Ascending aorta (tissue), 2 donors: ENCODE results near the gene SLC35F3. TPM values are rescaled to one million over a fixed set of nuclear protein-coding genes. Genes with fewer than 3 reads are reported as not detected.

Source experiments
- DNase-seq, 2 donors: peaks; one replicate each; pipeline ENCODE4 v3.0.0-alpha.2; 2019; ENCODE audit warnings: low spot score in 2 of 2
- H3K27ac ChIP-seq, 2 donors: fragments of 200-600 bp; sonication (generic); one replicate each; pipeline ENCODE4 v1.5.1; 2016 to 2017; ENCODE audit warnings: mild to moderate bottlenecking in 1 of 2
- H3K27me3 ChIP-seq: fragments of 200-600 bp; sonication (generic); one replicate; pipeline ENCODE4 v1.5.1; 2017
- H3K36me3 ChIP-seq, 2 donors: fragments of 200-600 bp; sonication (generic); one replicate each; pipeline ENCODE4 v1.5.1; 2016
- H3K4me1 ChIP-seq, 2 donors: fragments of 200-600 bp; sonication (generic); one replicate each; pipeline ENCODE4 v1.5.1; 2016 to 2017; ENCODE audit warnings: mild to moderate bottlenecking in 1 of 2
- H3K4me3 ChIP-seq, 2 donors: fragments of 200-600 bp; sonication (generic); one replicate each; pipeline ENCODE4 v1.5.1; 2016 to 2017; ENCODE audit warnings: mild to moderate bottlenecking in 1 of 2
- H3K9me3 ChIP-seq, 2 donors: fragments of 200-600 bp; sonication (generic); one replicate each; pipeline ENCODE4 v1.5.1; 2016
- CTCF ChIP-seq, 3 experiments: fragments of 200-600 bp in 2 of 3; fragments of 450-650 bp in 1 of 3; sonication (generic) in 2 of 3; IDR thresholded peaks; one replicate each; pipeline ENCODE4 v1.5.1; 2016 to 2019; ENCODE audit warnings: antibody characterized with exemption in 3 of 3, mild to moderate bottlenecking in 1 of 3, moderate library complexity in 1 of 3
- intact Hi-C: fragments of 100-400 bp; cut with DNase I; formaldehyde crosslinking; loops from one replicate; pipeline ENCODE4 v1.15.1; 2023
- total RNA-seq: library from RNA; depleted of rRNA; stranded (reverse); fragments of >200 nt; gene quantifications from one replicate; pipeline ENCODE4 v1.1.0, GENCODE V29; 2016

The SLC35F3 gene
- total RNA-seq, 1 donor from 2014 or later = 1.4 TPM

GRCh38 chr1:234271243-234271606 lies 366.7 kb downstream of the SLC35F3 start:
- Histone ChIP-seq H3K4me3 (no peak overlapping the region), H3K4me1 (no peaks in the 10 kb centered on the region), H3K9me3 (no peaks in the 10 kb centered on the region), H3K27ac (no peak overlapping the region), H3K36me3 (no peaks in the 10 kb centered on the region), H3K27me3 (no peaks in the 10 kb centered on the region)
- no peak for TF ChIP-seq CTCF (IDR thresholded peaks at IDR 0.05)
- intact Hi-C loops = no loop called here
- no peak for DNase-seq

DNA sequence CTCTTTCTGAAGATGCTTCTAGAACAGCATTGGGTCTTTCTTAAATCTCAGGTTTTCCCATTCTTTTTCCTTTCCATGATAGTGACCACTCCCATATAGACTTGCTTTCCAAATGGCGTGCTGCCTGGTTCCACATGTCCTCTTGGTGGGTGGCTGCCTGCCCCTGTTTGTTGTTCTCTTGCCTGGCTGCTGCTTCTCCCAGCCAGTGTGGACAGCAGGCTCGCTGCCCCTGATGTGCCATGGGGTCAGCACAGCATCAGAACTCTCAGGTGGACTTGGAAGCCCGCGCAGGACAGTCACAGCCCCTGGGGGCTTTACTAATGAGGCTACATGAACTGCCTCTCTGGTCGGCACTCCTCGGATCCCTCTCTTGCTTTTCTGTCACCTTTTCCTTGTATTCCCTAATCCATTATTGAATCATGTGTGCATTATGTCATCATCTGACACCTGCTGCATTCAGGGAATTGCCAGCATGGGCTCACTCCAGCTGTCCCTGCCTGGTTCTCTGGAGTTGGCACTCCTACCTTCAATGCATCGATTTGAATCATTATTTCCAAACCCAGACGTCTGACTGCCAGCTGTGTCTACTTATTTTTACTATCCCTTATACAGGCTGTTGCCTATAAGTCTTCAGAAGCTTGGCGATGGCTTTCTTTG lies 368.3 kb downstream of the SLC35F3 start:
- TF ChIP-seq CTCF (IDR thresholded peaks at IDR 0.05) = no peak
- intact Hi-C loops = no loop called here

GRCh38 chr1:234273981-234274380 lies 369.5 kb downstream of the SLC35F3 start:
- Histone ChIP-seq H3K27ac (no peak overlapping the region), H3K4me1 (no peaks in the 10 kb centered on the region), H3K9me3 (no peaks in the 10 kb centered on the region), H3K4me3 (no peak overlapping the region), H3K36me3 (no peaks in the 10 kb centered on the region), H3K27me3 (no peaks in the 10 kb centered on the region)
- intact Hi-C loops = no loop called here
- no peak for TF ChIP-seq CTCF (IDR thresholded peaks at IDR 0.05)
- DNase-seq = no peak

More for the DNA sequence above, 368.3 kb downstream of the SLC35F3 start:
- H3K27ac ChIP-seq = no peak overlapping the region
- no peaks in the 10 kb centered on the region for H3K4me1 ChIP-seq
- no peak overlapping the region for H3K4me3 ChIP-seq
- DNase-seq = no peak
- H3K27me3 ChIP-seq = no peaks in the 10 kb centered on the region
- no peaks in the 10 kb centered on the region for H3K36me3 ChIP-seq
- H3K9me3 ChIP-seq = no peaks in the 10 kb centered on the region

- intact Hi-C loops = no loop called here
- no peaks in the 10 kb centered on the region for H3K36me3 ChIP-seq
- H3K27ac ChIP-seq = no peak overlapping the region
- no peak overlapping the region for H3K4me3 ChIP-seq
- H3K9me3 ChIP-seq = no peaks in the 10 kb centered on the region
- H3K4me1 ChIP-seq = no peaks in the 10 kb centered on the region
- no peaks in the 10 kb centered on the region for H3K27me3 ChIP-seq
- no peak for TF ChIP-seq CTCF (IDR thresholded peaks at IDR 0.05)
- no peak for DNase-seq
Observed at GRCh38 chr1:234276151-234276788, 371.8 kb downstream of the SLC35F3 start.

DNA sequence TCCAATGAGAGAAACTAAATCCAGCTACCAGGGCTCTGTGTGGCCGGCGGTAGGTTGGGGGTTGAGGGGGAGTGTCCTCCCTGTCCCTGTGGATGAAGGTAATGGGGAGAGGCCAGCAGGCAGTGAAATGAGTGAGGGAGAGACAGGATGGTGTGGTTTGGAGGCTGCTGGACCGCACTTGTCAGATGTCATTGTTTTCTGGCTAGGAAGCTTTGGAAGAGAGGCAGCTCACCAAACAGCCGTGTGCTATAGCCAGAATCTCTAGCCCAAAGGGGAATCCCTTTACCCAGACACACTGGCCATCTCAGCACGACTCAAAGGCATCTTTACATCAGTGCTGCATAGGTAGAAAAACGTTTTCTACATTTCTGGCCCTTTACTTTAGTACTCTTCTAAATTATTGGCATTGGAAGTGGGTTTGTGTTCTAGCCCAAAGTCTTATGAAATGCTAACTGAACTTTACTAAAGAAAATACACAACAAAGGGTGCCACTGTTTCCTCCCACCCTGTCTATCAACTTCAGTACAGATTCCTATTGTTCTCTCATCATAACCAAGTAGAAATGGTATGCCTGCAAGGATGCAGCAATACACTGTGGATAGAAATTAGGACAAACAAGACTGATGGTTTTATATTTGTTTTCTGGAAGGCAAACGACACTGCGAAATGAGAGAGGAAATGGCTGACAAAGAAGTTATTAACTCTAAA lies 372.8 kb downstream of the SLC35F3 start:
- H3K4me1 ChIP-seq = no peaks in the 10 kb centered on the region
- no peak overlapping the region for H3K27ac ChIP-seq
- H3K36me3 ChIP-seq = no peaks in the 10 kb centered on the region
- no peaks in the 10 kb centered on the region for H3K27me3 ChIP-seq
- intact Hi-C loops = no loop called here
- H3K9me3 ChIP-seq = no peaks in the 10 kb centered on the region
- no peak for DNase-seq
- TF ChIP-seq CTCF (IDR thresholded peaks at IDR 0.05) = no peak
- no peak overlapping the region for H3K4me3 ChIP-seq
